RPMI8226 (cell line): ENCODE results near the gene STEAP3.

ENCODE experiments used
- DNase-seq: peaks from one replicate; pipeline ENCODE4 v3.0.0-alpha.2; 2015

The STEAP3 gene

GRCh38 chr2:119228136-119228535 is 4.5 kb downstream of the STEAP3 start:
- no peak for DNase-seq

DNA sequence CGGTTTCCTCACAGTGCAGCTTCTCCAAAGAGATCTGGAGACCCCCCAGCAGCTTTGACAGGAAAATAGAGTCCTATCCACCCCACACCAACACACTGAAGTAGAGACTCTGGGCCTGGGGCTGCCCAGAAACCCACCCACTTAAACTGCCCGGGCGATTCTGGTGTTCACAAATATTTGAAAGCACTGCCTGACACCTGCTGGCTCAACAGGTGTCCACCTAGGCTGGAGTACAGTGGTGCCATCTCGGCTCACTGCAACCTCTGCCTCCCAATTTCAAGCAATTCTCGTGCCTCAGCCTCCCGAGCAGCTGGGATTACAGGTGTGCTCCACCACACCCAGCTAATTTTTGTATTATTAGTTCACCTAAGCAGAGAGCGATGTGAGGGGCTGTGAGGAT is 5.3 kb downstream of the STEAP3 start:
- no peak for DNase-seq

- DNase-seq, result no peak
Observed at GRCh38 chr2:119229716-119230115, 6.1 kb downstream of the STEAP3 start.

GRCh38 chr2:119230219-119231185 is 6.9 kb downstream of the STEAP3 start:
- no peak for DNase-seq

GRCh38 chr2:119231975-119232665 is 8.5 kb downstream of the STEAP3 start:
- no peak for DNase-seq

DNA sequence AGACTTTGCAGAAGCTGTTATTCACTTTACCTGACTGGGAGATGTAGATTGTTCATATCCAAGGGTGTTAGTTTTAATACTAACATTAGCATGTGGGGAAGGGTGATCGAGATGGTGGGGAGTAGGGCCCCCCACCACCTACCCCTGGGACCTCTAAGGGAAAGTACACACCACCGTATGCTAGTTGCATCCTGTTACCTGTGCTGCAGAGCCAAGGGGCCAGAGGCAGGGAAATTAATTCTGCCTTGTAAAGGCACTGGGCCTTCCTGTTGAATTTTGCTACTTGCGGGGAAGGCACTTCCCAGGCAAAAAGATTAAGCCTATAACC is 9.0 kb downstream of the STEAP3 start:
- no peak for DNase-seq

DNA sequence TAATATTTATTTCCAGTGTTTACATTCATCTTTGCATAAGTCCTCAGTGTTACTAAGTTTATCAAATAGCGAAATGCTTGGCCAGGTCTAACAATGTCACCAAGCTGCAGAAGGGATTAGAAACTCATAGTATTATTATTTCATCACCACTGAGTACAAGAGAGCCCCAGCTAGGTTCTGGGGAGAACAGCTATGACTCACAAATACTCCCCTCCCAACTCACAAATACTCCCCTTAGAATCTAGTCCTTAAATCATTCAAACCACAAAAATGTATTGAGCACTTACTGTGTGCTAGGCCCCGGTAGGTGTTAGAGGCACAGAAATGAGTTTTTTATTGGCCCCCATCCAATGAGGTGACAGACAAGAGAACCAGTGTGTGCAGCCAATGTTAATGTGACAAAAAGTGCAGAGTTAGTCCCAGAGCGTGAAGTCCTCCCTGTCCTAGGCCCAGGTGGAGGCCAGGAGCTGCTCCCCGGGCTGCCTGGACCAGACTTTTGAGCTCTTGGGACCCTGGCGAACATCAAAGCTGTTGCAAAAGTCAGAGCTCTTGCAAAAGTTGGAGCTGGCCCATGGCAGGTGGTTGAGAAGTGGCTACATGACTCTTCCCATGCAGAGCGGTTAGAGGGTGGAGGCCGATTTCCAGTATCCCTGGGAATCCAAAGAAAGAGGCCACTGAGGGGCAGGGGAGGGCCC is 9.8 kb downstream of the STEAP3 start:
- no peak for DNase-seq

GRCh38 chr2:119234021-119235019 is 10.7 kb downstream of the STEAP3 start:
- DNase-seq, result peak; percentile 34

GRCh38 chr2:119236796-119237195 is 13.2 kb downstream of the STEAP3 start:
- no peak for DNase-seq

- DNase-seq, result no peak
Observed at GRCh38 chr2:119240311-119241204, 16.9 kb downstream of the STEAP3 start.

- DNase-seq, result no peak
Observed at GRCh38 chr2:119241205-119241532, 17.5 kb downstream of the STEAP3 start.

DNA sequence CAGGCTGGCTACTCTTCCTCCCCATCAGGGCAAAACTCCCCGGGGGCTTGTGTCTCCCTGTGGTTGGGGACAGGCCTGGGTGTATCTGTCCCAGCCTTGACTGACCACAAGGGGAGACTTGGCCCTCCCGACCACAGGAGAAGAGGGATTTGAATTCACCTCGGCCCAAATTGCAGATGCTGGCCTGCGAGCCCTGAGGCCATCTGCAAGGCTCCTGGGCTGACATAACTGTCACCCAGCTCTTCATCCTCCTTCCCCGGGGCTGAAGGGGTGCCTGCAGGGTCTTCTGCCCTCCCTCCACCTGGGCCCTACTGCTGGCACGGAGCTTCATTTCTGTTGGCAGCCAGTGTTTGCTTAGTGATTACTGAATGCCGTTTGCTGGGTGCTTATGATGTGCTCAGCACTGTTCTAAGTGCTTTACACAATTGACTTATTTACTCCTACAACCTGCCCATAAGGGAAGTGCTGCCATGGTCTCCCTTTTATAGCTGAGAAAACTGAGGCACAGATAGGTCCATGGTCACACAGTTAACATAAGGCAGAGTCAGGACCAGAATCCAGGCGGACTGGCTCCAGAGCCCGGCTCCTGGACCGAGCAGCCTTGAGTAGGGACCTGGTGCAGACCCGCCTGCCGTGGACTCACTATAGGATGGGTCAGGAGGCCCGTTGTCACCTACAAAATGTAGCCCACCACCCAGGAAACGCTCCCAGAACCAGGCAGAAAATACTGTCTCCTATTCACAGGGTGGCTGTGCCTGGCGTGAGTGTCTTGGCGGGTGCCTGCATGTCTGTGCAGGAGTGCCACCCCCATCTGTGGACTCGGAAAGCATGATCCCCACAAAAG is 18.9 kb downstream of the STEAP3 start:
- no peak for DNase-seq

DNA sequence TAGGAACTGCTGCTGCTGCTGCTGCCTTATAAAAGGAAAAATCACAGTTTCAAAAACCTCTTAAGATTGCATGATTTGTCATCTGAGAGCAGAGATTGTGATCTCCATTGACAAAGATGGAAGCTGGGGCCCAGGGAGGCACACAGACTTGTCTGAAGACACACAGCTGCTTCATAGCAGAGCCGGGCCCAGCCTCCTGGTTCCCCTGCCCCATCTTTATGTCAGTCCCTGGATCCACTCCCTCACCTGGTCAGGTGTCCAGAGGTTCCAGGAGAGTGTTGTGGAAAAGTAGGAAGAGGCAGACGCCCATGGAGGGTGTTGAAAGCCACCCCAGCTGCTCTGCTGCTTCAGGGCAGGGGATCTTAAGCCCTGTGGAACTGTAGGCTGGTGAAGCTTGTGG is 20.0 kb downstream of the STEAP3 start:
- DNase-seq, result no peak

- no peak for DNase-seq
Observed at GRCh38 chr2:119245076-119245840, 21.6 kb downstream of the STEAP3 start.

DNA sequence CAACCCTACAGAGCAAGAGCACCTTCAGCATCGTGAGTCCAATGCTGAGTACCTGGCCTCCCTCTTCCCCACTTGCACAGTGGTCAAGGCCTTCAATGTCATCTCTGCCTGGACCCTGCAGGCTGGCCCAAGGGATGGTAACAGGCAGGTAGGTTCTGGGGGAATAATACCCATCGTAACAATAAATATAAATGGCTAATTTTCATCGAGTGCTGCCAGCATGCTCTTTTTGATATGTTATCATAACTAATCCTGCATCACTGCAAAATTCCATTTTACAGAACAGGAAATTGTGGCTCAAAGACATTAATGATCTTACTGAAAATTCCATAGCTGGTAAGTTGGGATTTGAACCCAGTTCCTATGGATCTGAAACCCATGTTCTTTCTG is 22.2 kb downstream of the STEAP3 start:
- no peak for DNase-seq

DNA sequence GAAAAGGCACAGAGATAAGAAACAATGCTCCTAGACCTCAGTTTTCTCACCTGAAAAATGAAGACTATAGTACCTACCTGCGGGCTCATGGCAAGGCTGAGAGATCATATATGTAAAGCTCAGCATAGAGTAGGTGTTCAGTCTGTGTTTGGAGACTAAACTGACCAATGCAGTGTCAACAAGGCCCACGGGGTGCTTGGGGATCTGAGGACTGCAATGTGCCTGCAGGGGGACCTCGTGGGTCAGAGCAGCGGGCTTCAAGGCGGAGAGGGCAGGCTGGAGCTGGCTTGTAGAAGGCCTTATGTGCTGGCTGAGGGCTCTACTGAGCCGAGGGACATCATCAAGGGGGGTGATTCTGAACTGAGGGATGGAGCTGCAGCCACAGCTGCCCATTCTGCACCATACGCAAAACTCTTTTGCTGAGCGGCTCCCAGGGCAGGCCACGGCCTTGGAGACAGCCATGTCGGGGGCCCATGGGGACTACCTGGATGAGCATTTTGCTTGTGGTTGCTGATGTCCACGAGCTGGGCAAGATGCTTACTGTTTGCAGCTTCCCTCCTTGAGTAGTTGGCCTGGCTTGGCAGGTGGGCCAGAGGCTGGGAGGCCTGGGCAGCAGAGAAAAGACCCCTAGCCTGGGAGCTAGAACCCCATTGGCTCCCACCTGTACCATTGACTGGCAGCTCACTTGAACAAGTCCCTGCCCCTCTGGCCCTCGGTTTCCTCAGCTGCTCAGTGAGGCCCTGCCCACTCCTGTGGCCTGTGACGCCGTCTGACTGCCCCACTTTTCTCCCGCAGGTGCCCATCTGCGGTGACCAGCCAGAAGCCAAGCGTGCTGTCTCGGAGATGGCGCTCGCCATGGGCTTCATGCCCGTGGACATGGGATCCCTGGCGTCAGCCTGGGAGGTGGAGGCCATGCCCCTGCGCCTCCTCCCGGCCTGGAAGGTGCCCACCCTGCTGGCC is 23.5 kb downstream of the STEAP3 start:
- DNase-seq, result no peak

DNA sequence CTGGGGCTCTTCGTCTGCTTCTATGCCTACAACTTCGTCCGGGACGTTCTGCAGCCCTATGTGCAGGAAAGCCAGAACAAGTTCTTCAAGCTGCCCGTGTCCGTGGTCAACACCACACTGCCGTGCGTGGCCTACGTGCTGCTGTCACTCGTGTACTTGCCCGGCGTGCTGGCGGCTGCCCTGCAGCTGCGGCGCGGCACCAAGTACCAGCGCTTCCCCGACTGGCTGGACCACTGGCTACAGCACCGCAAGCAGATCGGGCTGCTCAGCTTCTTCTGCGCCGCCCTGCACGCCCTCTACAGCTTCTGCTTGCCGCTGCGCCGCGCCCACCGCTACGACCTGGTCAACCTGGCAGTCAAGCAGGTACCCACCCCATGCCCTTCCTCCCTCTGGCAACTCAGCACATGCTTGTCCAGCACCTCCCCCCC is 24.2 kb downstream of the STEAP3 start:
- DNase-seq, result no peak

- no peak for DNase-seq
Observed at GRCh38 chr2:119248311-119248710, 24.7 kb downstream of the STEAP3 start.
